ENCODE measurements around the gene SORCS2. TPM values are rescaled to one million over a fixed set of nuclear protein-coding genes. Genes with fewer than 3 reads are reported as not detected.
A peak's percentile ranks its signal among the peaks of the same experiment; 100 is the strongest.

Gene SORCS2
- total and polyA plus RNA-seq, 2 experiments from 2014 or later = 0.38 to 1.4 TPM

DNA sequence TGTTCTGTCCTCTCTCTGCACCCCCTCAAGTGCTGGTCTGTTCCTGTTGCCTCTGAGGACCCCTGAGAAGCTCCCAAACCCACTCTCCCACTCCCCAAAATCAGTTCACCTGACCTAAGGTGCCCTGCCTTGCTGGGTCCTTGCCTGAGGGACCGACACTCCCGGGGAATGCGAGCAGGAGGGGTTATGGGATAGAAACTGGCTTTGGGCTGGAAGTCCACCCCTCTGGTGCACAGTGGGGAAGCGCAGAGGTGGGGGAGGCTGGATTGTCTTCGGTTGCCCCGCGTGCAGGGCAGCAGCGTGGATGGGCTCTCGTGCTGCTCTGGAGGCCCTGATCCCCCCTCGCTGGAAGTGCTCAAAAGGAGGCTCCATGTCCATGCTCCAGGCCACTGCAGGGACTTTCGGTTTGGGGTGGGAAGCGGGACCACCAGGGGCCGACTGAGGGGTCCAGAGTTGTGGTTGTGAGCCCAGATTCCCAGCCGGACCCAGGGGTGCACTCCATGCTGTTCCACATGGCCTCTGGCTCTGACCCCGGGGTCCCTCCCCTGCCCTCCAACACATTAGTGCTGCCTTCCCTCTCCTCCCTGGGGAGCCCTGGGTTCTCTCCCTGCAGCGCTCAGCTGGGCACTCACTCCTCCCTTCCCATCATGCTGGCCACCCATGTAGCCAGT is 7.6 kb downstream of the SORCS2 start:
- in situ Hi-C loops (cut with MboI) = loop anchor here (10.0 to 25.0 kb wide), 2 partner anchors 95 to 512 kb away; no protein-coding TSS in a partner anchor

DNA sequence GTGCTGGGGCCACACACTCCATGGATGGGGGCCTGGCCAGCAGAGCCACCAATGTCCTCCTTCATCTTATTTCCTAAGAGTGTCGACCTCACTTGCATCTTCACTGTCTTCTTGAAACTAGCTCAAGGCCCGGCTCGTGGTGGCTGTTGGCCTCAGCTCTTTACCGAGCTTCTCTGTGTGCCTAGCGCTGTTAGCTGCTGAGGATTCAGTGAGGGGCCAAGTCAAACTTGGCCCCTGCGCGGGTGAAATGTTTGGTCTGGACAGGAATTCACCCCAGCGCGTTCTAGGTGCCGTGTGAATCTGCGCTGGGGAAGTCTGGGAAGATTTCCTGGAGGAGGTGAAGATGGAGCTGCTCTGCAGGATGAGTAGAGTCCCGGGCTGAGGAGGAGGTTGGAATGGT is 8.5 kb downstream of the SORCS2 start:
- no peaks in the 10 kb centered on the region for H3K36me3 ChIP-seq (ENCODE audit: low read depth)
- H3K4me3 ChIP-seq = no peak overlapping the region
- H3K9ac ChIP-seq = no peak overlapping the region
- H4K20me1 ChIP-seq (ENCODE audit: insufficient read depth) = no peaks in the 10 kb centered on the region
- H3K79me2 ChIP-seq (ENCODE audit: insufficient read depth) = no peaks in the 10 kb centered on the region
- no peak overlapping the region for H3K4me2 ChIP-seq (ENCODE audit: unreplicated experiment)
- H3F3A ChIP-seq (ENCODE audit: insufficient read depth) = peaks cover 17% of the 10 kb centered on the region
- H3K27ac ChIP-seq = no peak overlapping the region
- no peak for TF ChIP-seq EZH2phosphoT487 (IDR thresholded peaks at IDR 0.05; ENCODE audit: insufficient read depth, low read depth)
- TF ChIP-seq EZH2 (IDR thresholded peaks at IDR 0.05; ENCODE audit: insufficient read depth, poor library complexity, severe bottlenecking) = no peak
- in situ Hi-C loops (cut with MboI) = no loop called here
- DNase-seq = no peak
- no peak overlapping the region for H2AFZ ChIP-seq
- WGBS, 2 experiments (ENCODE audit: low coverage in 1 of 2, low lambda C conversion rate in 2 of 2, missing lambda C conversion rate in 2 of 2) = 90 to 94% methylated on average over 12 of the region's 12 CpGs
- H3K9me2 ChIP-seq (ENCODE audit: insufficient read depth) = no peaks in the 10 kb centered on the region
- H3K27me3 ChIP-seq (replicated peaks; ENCODE audit: insufficient read depth) = no peaks in the 10 kb centered on the region
- no peaks in the 10 kb centered on the region for H3K9me3 ChIP-seq (ENCODE audit: low read depth)
- H3K4me1 ChIP-seq (ENCODE audit: insufficient read depth) = peaks cover 26% of the 10 kb centered on the region

More for the DNA sequence above, 7.6 kb downstream of the SORCS2 start:
- H4K20me1 ChIP-seq (ENCODE audit: insufficient read depth) = no peaks in the 10 kb centered on the region
- TF ChIP-seq EZH2phosphoT487 (IDR thresholded peaks at IDR 0.05; ENCODE audit: insufficient read depth, low read depth) (no peak), EZH2 (IDR thresholded peaks at IDR 0.05; ENCODE audit: insufficient read depth, poor library complexity, severe bottlenecking) (no peak)
- no peaks in the 10 kb centered on the region for H3K9me3 ChIP-seq (ENCODE audit: low read depth)
- 96 to 97% methylated on average over 14 to 15 of the region's 16 CpGs for WGBS, 2 experiments (ENCODE audit: low coverage in 1 of 2, low lambda C conversion rate in 2 of 2, missing lambda C conversion rate in 2 of 2)
- H3K79me2 ChIP-seq (ENCODE audit: insufficient read depth) = no peaks in the 10 kb centered on the region
- peaks cover 17% of the 10 kb centered on the region for H3K4me1 ChIP-seq (ENCODE audit: insufficient read depth)
- H3K9me2 ChIP-seq (ENCODE audit: insufficient read depth) = no peaks in the 10 kb centered on the region
- H3K4me3 ChIP-seq = no peak overlapping the region
- 0 out of 2 replicates have a peak, but pooled peaks cover 8% of the 10 kb centered on the region for H3F3A ChIP-seq (ENCODE audit: insufficient read depth)
- H2AFZ ChIP-seq = no peak overlapping the region
- no peaks in the 10 kb centered on the region for H3K36me3 ChIP-seq (ENCODE audit: low read depth)
- no peak overlapping the region for H3K9ac ChIP-seq
- H3K27me3 ChIP-seq (replicated peaks; ENCODE audit: insufficient read depth) = no peaks in the 10 kb centered on the region
- H3K4me2 ChIP-seq (ENCODE audit: unreplicated experiment) = no peak overlapping the region
- H3K27ac ChIP-seq = no peak overlapping the region
- no peak for DNase-seq

DNA sequence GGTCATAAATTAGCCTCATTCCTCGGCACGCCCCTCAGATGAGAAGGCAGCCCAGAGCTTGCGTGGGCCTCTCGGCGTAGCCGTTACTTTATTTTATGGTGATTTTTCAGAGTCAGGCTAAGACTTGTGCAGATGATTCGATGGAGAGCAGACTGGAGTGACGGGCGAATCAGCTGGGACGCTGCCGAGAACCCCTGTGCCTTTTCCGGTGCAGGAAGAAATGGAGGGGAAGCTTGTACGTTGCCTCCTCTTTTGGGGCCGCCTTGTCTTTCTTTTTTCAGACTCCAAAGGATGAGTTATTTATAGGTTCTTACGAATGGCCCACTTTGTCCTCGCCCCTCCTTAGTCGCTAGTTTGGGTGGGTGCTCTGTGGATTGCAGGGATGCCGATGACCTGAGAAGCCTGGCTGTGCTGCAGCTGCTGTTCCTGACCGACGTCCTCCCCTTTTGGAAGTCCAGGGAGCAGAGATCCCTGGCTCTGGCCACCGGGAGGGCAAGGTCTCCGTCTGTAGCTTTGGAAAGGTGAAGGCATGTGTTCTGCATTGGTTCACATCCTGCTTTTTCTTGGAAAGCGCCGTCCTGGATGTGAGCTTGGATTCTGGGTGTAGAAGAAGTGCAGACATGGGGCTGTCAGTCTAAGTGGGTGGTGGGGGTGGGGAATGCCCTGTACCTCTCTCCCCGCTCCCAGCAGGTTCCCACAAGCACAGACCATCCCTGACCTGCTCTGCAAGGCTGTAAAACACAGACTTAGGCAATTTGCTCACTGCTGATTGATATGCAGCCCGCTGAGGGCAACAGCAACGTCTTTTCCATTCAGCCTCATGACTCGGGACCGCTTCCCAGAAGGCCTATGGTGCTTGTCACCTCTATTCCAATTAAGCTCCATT is 9.3 kb downstream of the SORCS2 start:
- H3K36me3 ChIP-seq (ENCODE audit: low read depth) = no peaks in the 10 kb centered on the region
- peak overlapping the region; percentile 38 for H3K4me2 ChIP-seq (ENCODE audit: unreplicated experiment)
- no peaks in the 10 kb centered on the region for H3K9me3 ChIP-seq (ENCODE audit: low read depth)
- peak overlapping the region; percentile 55 for H3K27ac ChIP-seq
- peaks cover 35% of the 10 kb centered on the region for H3K4me1 ChIP-seq (ENCODE audit: insufficient read depth)
- no peaks in the 10 kb centered on the region for H3K27me3 ChIP-seq (replicated peaks; ENCODE audit: insufficient read depth)
- H2AFZ ChIP-seq = 0 out of 2 replicates have a peak overlapping the region, but pooled peaks have one; percentile 35
- 83 to 85% methylated on average over 28 to 29 of the region's 29 CpGs for WGBS, 2 experiments (ENCODE audit: low coverage in 1 of 2, low lambda C conversion rate in 2 of 2, missing lambda C conversion rate in 2 of 2)
- H3F3A ChIP-seq (ENCODE audit: insufficient read depth) = peaks cover 26% of the 10 kb centered on the region
- no peaks in the 10 kb centered on the region for H4K20me1 ChIP-seq (ENCODE audit: insufficient read depth)
- TF ChIP-seq EZH2phosphoT487 (IDR thresholded peaks at IDR 0.05; ENCODE audit: insufficient read depth, low read depth) (no peak), EZH2 (IDR thresholded peaks at IDR 0.05; ENCODE audit: insufficient read depth, poor library complexity, severe bottlenecking) (no peak)
- in situ Hi-C loops (cut with MboI) = no loop called here
- H3K4me3 ChIP-seq = no peak overlapping the region
- peak overlapping the region; percentile 25; the same call in 1 of the 2 replicates for H3K9ac ChIP-seq
- no peaks in the 10 kb centered on the region for H3K9me2 ChIP-seq (ENCODE audit: insufficient read depth)
- DNase-seq = no peak
- no peaks in the 10 kb centered on the region for H3K79me2 ChIP-seq (ENCODE audit: insufficient read depth)

DNA sequence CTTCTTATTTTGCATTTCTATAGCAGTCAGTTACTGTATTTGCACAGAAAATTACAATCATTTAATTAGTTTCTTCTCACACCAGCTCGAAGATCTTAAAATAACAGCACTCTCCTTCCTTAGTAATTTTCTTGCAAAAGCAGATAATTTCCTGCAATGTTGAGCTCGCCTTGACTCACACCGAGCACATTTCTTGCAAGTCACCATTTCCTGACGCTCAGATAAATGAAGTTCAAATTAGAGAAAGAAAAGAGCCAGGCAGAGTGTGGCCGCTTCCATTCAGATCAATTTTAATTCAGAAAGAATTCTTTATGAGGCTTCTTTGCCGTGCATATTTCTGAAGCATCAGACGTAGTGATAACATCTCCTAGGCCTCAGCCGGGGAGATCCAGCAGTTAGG is 10.1 kb downstream of the SORCS2 start:
- Histone ChIP-seq H3K27ac (peak overlapping the region; percentile 55), H3F3A (ENCODE audit: insufficient read depth) (peaks cover 31% of the 10 kb centered on the region), H3K4me3 (no peak overlapping the region), H3K27me3 (replicated peaks; ENCODE audit: insufficient read depth) (no peaks in the 10 kb centered on the region), H3K4me2 (ENCODE audit: unreplicated experiment) (peak overlapping the region; percentile 38), H3K36me3 (ENCODE audit: low read depth) (no peaks in the 10 kb centered on the region), H4K20me1 (ENCODE audit: insufficient read depth) (no peaks in the 10 kb centered on the region), H3K4me1 (ENCODE audit: insufficient read depth) (peaks cover 40% of the 10 kb centered on the region), H2AFZ (0 out of 2 replicates have a peak overlapping the region, but pooled peaks have one; percentile 35), H3K9me2 (ENCODE audit: insufficient read depth) (no peaks in the 10 kb centered on the region), H3K9me3 (ENCODE audit: low read depth) (no peaks in the 10 kb centered on the region), H3K9ac (peak overlapping the region; percentile 25; the same call in 1 of the 2 replicates), H3K79me2 (ENCODE audit: insufficient read depth) (no peaks in the 10 kb centered on the region)
- WGBS, 2 experiments (ENCODE audit: low coverage in 1 of 2, low lambda C conversion rate in 2 of 2, missing lambda C conversion rate in 2 of 2) = 49 to 51% methylated on average over 8 of the region's 8 CpGs
- in situ Hi-C loops (cut with MboI) = no loop called here
- TF ChIP-seq EZH2phosphoT487 (IDR thresholded peaks at IDR 0.05; ENCODE audit: insufficient read depth, low read depth) (no peak), EZH2 (IDR thresholded peaks at IDR 0.05; ENCODE audit: insufficient read depth, poor library complexity, severe bottlenecking) (no peak)
- DNase-seq = peak; percentile 68

Measured in GM23248 (cell line).